Limb (tissue), 2 donors: ENCODE results near the gene KIF26A.
"Not testable (repeated sequence)": the region's sequence is repeated elsewhere in the genome, so short reads cannot be mapped to it uniquely, and the experiment has no call there.

Source experiments
- DNase-seq, 2 donors: peaks; one replicate each; pipeline ENCODE4 v3.0.0-alpha.2; 2016; ENCODE audit errors: extremely low spot score in 2 of 2

The KIF26A gene

DNA sequence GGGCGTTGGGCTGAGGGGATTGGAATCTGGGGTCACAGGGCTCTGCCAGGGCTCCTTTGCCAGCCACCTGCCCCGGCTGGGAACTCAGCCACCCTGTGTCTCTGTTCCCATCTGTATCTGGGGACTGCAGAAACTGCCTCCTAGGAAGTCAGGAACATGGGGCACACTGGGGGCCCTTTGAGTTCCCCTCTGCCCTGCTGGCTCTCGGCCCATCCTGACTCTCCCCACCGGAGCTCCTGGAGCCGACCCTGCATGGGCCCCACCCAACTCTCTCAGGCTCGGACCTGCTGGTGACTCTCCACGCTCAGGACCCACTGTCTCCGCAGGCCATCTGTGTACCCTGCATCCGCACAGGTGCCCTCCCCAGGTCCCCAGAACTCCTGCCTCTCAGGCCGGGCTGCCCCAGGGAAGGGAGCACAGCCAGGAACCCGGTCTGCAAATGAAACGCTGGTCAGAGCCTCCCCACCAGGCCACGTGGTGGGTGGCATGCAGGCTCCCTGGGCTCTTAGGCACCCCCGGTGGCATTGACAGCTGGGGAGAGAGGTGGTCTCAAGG, 82.8 kb downstream of the KIF26A start:
- DNase-seq: no peak

DNA sequence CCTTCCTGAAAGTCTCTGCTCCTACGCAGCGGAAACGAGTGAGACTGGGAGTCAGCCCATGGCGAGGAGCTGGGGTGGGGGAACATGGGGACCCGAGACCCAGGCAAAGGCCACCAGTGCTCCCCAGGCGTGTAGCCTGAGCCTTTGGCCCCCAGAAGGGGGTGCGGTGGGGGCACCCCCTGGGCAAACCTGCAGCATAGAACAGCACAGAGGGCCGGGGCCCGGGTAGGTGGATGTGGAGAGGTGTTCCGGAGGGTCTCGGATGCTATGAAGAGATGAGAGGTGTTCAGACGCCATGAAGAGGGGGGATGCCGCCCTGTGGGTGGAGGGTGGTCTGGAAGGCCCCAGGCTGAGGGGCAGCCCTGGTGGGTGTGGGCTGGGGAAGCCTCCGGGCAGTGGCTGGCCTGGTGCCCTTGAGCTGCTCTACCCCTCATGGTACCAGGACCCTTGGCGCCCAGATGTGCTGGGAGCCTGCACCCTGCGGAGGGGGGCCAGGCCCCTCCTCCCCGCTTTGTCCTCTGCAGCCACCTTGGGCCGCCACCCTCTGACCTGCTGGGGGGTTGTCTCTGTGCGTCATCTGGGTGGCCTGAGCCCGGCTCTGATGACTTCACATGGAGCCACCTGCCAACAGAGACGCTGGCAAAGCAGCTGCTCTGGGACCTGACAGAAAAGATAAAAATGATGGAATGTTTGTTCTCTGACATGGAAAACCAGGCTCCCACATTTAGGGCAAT, 83.4 kb downstream of the KIF26A start:
- DNase-seq: no peak

DNA sequence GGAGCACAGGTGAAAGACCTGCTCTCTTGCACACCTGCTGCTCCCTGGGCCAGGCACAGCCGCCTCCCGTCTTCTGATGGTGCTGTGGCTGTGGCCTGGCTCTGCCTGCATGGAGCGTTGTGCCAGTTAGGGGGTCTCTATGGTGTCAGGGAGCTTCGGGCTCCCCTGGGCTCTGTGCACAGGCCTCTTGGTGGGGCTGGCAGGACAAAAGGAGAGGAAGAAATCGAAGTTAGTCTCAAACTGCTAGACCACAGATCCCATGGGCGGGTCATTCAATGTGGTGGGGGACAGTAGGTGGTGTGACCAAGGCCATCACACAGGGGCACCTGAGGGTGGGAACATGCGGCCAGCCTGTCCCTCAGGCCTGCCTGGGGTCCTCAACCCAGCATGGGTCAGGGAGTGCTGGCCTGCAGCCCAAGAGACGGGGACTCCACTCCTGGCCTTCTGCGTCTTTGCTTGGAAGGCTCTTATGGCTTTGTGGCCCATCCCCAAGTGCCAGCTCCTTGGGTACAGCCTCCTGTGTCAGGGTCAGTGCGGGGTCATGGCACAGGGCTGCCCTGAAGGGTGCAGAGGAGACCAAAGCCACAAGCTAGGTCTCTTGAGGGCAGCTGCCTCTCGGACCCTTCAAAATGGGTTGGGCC, 84.1 kb downstream of the KIF26A start:
- no peak for DNase-seq

DNA sequence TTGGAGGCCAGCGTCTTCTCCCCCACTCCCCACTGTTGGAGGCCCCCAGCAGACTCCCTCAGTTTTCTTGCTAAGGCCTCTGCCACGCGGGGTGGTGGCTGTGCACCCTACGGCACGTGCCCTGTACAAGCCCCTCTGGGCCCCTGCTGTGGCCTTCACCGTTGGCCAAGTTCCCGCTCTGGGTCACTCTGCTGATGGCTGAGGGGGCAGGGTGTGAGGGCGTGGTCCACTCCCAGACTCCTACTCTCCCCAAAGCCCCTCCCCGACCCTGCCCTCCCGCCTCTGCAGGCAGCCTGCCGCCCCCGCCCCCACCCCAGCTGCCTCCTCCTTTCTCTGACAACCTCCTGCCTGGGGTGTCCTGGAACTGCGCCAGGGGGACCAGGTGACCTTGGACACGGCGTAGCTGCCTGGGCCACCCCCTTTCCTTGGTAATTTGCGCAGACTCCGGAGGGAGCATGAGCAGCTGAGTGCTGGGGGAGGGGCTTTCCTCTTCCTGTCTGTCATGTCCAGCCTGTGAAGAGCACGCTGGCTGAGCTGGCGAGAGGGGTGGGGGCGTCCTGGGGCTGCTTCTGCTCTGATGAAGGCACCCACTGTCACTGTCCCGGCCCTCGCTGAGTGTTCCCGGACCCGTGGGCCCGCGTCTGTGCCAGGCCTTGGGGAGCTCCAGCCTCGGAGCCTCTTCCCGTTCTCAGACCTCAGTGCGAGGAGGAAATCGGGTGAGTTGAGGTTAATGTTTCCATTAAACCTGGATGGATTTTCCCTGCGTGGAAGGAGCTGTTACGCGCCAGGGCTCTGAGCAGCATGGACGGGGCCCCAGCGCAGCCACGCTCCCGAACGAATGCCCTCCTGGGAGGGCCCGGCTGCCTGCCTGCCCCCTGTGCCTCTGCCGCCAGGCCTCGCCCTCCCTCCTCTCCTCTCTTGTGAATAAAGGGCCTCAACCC, 85.0 kb downstream of the KIF26A start:
- DNase-seq: peak; percentile 79 to 83

DNA sequence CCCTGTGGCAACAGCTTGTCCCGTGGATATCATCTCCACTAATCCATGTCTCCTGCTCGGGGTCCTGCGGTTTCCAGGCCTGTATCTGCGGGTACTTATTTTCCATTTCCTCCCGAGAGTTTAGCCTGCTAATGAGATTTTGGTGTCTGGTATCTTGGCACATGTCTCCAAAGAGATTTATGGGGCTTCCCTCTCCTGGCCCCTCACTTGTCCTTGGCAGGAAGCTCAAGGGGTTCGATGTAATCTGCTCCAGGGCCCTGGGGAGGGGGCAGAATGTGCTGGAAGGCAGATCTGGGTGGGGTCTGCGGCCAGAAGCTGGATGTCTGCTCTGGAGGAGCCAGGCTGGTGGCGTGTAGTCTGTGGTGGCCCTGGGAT, 85.7 kb downstream of the KIF26A start:
- peak; percentile 46 to 68 for DNase-seq

DNA sequence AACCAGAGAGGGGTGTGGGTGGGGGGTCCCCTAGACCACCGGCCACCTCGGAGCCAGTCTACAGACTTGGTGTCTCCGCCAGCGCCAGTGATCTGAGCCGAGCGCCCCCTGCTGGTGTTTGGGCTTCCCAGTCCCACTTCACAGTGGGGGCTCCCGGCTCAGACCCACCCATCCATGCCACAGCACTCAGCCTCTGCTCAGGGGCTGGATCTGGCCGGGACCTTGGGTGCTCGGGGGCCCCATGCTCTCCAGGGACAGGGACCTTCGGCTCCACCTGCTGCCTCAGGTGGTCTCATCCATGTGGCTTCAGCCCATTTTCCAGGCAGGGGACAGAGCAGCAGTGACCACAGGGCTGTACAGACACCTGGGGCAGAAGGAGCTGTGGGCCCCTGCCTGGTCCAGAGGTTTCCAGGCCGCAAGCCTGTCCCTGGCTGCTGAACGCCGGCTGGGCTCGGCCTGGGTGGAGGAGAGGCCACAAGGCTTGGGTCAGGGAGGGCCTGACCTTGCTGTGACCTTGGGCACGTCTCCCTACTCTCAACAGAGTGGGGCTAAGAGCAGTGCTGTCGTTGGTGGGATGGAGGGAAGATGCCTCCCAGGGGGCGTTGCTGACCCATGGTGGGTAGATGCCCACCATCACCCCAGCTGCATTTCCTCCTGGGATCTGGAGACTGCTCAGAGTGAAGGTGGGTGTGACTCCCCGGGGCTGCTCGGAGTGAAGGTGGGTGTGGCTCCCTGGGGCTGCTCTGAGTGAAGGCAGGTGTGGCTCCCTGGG, 86.3 kb downstream of the KIF26A start:
- peak in 1 of 2 donors; percentile 77 for DNase-seq

DNA sequence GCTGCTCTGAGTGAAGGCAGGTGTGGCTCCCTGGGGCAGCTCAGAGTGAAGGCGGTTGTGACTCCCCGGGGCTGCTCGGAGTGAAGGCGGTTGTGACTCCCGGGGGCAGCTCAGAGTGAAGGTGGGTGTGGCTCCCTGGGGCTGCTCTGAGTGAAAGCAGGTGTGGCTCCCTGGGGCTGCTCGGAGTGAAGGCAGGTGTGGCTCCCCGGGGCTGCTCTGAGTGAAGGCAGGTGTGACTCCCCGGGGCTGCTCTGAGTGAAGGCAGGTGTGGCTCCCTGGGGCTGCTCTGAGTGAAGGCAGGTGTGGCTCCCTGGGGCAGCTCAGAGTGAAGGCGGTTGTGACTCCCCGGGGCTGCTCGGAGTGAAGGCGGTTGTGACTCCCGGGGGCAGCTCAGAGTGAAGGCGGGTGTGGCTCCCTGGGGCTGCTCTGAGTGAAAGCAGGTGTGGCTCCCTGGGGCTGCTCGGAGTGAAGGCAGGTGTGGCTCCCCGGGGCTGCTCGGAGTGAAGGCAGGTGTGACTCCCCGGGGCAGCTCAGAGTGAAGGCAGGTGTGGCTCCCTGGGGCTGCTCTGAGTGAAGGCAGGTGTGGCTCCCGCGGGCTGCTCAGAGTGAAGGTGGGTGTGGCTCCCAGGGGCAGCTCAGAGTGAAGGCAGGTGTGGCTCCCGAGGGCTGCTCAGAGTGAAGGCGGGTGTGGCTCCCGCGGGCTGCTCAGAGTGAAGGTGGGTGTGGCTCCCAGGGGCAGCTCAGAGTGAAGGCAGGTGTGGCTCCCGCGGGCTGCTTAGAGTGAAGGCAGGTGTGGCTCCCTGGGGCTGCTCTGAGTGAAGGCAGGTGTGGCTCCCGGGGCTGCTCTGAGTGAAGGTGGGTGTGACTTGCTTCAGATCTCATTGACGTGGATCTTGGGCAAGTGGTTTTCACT, 87.1 kb downstream of the KIF26A start:
- not testable (repeated sequence) for DNase-seq

DNA sequence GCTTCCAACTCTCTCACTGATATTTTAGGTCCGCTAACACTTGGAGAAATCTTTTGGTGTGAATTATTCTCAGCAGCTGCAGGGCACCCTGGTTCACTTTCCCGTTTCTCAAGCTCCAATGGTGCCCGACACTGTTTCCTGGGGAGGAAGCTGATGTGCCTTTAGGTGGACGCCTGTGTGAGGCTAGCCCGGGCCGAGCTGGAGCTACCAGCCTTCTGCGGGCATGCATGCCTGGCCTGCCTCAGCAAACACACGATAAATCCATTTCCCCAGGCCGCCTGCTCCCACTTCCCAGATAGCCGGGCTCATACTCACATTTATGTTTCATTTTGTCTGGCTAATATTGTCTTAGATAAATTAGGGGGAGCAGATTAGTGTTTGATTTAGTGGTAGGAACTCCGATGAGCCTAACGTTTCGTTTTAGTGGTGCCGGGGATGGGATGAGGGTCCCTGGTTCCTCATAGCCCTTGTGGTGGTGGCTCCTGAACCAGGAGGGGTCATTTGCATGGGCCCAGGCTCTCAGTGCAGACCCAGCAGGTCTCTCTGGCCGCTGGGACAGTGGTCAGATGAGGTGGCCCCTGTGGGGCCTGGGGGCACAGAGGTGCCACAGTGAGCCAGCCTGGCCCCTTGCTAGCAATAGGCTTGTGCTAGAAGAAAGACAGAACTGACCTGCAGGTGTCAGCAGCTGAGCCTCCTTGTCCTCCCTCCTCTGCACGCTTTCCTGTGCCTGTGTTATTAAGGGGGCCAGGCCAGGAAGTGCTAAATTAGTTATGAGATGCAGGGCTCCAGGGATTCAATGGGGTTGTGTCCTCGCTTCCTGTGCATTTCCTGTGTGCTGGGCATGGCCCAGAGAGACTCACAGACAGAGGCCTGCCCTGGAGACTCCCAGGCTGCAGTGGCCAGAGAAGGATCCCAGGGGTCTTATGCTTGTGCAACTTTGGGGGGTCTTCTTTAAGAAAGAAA, 88.3 kb downstream of the KIF26A start:
- DNase-seq: no peak

DNA sequence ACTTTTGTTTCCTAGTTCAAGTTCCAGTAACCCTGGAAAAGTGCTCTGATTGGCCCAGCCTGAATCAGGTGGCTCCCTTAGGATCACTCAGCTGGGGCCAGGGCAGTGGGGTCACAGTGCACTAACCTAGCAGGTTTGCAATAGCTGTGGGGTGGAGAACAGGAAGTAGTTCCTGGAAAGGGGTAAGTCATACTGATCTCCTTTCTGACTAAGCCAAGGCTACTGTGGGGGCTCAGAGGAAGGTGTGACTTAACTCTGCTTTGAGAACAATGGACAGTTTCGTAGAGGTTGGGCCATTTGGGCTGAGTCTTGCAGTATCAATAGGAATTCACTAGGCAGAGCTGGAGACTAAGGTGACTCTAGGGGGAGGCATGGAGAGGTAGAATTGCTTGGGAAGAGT, 89.4 kb downstream of the KIF26A start:
- no peak for DNase-seq

DNA sequence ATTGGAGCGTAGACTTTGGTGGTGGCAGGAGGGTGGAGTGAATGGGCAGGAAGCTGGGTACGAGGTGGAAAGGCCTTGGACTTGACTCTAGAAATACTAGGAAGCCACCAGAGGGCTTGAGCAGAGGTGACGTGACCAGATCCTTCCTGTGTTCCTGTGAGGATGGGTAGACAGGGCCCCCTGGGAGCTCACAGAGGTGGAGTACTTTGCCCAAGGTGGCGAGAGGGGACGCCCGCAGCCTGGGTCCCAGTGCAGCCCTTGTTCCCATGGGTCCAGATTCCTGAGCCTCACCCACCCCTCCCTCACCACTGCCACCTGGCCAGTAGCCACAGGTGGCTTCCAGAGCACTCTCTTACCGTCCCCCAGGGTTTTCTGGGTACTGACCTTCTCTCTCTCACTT, 89.8 kb downstream of the KIF26A start:
- DNase-seq: no peak

DNA sequence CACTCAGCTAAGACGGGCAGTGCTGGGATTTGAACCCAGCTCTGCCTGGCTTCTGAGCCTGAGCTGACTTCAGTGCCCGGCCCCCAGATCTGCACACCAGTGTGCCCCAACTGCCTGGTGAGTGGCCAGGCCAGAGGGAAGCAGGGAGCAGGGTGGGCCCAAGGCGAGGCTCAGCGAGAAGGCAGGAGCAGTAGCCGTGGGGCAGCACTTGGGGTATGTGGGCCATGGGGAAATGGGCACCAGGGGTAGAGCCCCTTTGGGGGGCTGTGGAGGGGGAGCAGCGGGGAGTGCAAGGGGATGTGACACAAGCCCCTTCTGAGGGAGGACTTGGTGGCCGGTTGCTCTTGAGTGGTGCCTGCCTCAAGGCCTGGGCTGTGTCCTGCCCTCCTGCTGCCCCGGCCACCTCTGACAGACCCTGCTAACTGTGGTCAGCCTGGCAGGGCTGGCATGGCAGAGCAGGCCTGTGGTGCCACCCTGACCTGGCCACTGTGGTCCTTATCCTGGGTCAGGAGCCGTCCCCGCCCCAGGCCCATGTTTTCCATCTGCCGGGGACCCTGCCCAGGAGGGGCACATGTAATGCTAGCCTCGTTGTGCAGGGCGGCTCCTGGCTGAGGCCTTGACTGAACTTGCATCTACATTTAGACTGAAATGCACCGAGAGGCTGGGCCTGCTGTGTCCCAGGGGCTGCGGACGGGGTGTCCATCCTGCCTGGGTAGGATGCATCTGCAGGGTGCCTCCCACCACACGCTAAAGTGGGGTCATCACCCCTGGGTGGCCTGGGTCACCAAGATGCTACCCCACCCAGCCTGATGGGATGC, 90.5 kb downstream of the KIF26A start:
- no peak for DNase-seq

DNA sequence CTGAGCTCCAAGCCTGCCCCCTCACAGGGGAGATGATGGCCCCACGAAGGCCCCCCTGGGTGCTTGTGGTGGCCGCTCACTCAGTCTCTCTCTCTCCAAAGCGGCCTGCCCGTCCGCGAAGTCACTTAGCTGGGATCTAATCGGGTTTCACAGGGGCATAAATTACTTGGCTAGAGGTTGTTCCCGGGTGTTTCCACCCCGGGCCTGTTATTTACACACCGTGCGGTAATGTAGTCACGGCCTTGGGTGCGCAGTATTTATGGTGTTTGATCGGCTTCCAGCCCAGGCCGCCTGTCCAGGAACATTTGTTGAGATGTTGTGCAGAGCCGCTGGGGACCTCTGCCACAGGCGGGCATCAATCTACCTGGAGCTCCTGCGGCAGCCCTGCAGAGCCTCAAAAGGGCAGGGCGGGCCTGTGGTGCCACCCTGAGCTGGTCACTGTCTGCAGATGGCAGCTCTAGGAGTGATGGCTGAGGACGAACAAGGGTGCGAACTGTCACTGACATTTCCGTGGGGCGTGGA, 91.2 kb downstream of the KIF26A start:
- DNase-seq: no peak

DNA sequence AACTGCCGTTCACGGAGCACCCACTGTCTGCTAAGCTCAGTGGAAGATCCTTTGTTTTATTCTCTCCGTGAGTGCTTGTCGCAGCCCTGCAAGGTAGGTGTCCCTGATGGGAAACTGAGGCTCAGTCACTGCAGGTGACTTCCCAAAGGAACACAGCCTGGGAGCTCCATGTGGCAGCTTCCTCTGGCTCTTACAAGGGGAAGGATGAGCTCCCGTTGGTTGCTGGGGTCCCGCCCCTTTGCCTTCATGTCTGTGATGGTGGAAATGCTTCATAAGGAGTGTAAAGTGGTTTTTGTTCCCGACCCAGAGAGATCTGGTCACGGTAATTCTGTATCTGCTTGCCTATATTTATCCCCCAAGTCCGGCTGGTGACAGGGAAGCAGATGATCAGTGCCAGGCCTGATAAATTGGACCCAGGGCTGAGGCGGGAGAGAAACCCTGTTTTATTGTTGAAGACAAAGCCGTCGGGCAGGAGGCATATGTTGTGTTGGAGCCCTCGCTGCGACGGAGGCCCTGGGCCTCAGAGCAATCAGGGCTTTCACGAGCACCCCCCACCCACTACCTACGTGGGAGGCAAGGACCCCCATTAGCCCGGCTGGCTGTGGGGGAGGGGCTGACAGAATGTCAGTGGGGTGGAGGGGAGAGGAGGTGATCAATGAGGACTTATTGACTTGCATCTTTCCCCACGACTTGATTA, 91.9 kb downstream of the KIF26A start:
- DNase-seq: no peak
